Pancreas (tissue), 10 donors: ENCODE measurements around the gene MELTF. TPM values are rescaled to one million over a fixed set of nuclear protein-coding genes. Genes with fewer than 3 reads are reported as not detected.

Experiments
- ATAC-seq, 4 donors: fragments of 200-7000 bp; cut with Tn5 transposase; one replicate each; pipeline versions ENCODE4 v1.8.0 to v1.9.1; 2020; ENCODE audit warnings: mild to moderate bottlenecking in 4 of 4, moderate library complexity in 4 of 4
- DNase-seq, 6 donors: peaks; one replicate each; pipeline ENCODE4 v3.0.0-alpha.2; 2020
- FAIRE-seq: peaks from 2 replicates; lab custom pipeline; 2012; peaks lifted over from hg19 to GRCh38; lab: Jason Lieb, UNC
- H3K27ac ChIP-seq, 4 donors: fragments of 200-600 bp; sonication (generic); 1 replicate in 3 of 4; 2 replicates in 1 of 4; pipeline versions ENCODE4 v1.5.0 to v1.8.0; 2020
- H3K27me3 ChIP-seq, 4 donors: fragments of 200-600 bp; one replicate each; pipeline ENCODE4 v1.8.0; 2021
- H3K36me3 ChIP-seq, 3 donors: fragments of 200-600 bp; sonication (generic) in 1 of 3; one replicate each; pipeline versions ENCODE4 v1.5.0 to v1.8.0; 2020 to 2021
- H3K4me1 ChIP-seq, 3 donors: fragments of 200-600 bp; one replicate each; pipeline ENCODE4 v1.8.0; 2021
- H3K4me3 ChIP-seq, 4 donors: fragments of 200-600 bp; sonication (generic) in 2 of 4; one replicate each; pipeline versions ENCODE4 v1.5.0 to v1.8.0; 2020 to 2021
- H3K9me3 ChIP-seq, 4 donors: fragments of 200-600 bp; one replicate each; pipeline ENCODE4 v1.8.0; 2021
- WGBS, 2 donors: extraction: QIAGEN DNeasy Blood & Tissue Kit; methylation state at CpG; one replicate each; pipeline ENCODE4 v1.1.7; 2013; 5-methylcytosine and 5-hydroxymethylcytosine counted together
- intact Hi-C, 3 donors: fragments of 100-400 bp; cut with DNase I; formaldehyde crosslinking; loops; one replicate each; pipeline versions ENCODE4 v1.11.1 to v1.14.2; 2022
- polyA plus RNA-seq, 2 donors: library from polyadenylated mRNA; stranded (reverse); fragments of 200-250 nt; gene quantifications; one replicate each; pipeline ENCODE4 v1.2.3, GENCODE V29; 2013
- total RNA-seq, 6 donors: library from RNA; stranded (reverse); fragmentation: NEBNext Ultra II Directional in 4 of 6; extraction: Animal tissue kit (Norgen Biotek cat#: 25700) in 4 of 6; gene quantifications; one replicate each; pipeline versions ENCODE4 v1.2.1 to v1.2.4, GENCODE V29; 2021 to 2023
- TF ChIP-seq, protein P1 (sequence below), 4 donors: fragments of 200-600 bp; sonication (generic) in 3 of 4; IDR thresholded peaks; one replicate each; pipeline versions ENCODE4 v1.5.0 to v1.8.0; 2021; ENCODE audit warnings: antibody characterized with exemption in 4 of 4
- donor health status: healthy with polysubstance abuse.
- donor health status: DM: no; HTN: no; CAD: no; lungs with moderate emphysema.
- donor health status: DM: no; HTN: no; CAD: no.
- donor health status: control.
- donor health status: control.
- donor health status: Bipolar disorder and iron deficiency.
- donor health status: DM: yes; HTN: yes; CAD: no.
- donor health status: DM: no; HTN: no; CAD: no.
- donor health status: DM: no; HTN: no; CAD: no.
- donor health status: DM: yes; HTN: yes; CAD: no.

The MELTF gene
- total and polyA plus RNA-seq, 8 donors, result 2.9 to 21.7 (median 6.8) TPM

DNA sequence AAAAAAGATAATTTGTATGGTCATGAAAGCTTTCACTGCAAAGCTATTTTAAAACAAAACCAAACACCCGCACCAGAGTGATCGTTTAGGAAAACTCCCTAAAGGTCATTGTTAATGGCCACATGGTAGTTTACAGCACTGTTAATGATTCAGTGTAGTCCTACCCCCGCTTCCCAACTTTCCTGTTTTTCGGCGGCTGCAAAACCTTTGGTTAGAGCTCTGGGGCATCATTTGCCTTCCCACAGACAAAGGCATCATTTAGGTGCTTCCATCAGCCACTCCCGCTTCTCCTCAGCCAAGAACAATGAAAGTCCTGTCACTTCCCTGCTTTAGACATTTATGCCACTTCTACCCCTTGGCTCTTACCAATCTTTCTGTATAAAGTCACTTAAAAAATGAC, 10.6 kb downstream of the MELTF start:
- TF ChIP-seq, protein P1, sequence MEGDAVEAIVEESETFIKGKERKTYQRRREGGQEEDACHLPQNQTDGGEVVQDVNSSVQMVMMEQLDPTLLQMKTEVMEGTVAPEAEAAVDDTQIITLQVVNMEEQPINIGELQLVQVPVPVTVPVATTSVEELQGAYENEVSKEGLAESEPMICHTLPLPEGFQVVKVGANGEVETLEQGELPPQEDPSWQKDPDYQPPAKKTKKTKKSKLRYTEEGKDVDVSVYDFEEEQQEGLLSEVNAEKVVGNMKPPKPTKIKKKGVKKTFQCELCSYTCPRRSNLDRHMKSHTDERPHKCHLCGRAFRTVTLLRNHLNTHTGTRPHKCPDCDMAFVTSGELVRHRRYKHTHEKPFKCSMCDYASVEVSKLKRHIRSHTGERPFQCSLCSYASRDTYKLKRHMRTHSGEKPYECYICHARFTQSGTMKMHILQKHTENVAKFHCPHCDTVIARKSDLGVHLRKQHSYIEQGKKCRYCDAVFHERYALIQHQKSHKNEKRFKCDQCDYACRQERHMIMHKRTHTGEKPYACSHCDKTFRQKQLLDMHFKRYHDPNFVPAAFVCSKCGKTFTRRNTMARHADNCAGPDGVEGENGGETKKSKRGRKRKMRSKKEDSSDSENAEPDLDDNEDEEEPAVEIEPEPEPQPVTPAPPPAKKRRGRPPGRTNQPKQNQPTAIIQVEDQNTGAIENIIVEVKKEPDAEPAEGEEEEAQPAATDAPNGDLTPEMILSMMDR (IDR thresholded peaks at IDR 0.05), result no peak
- WGBS, 2 donors, result 37 to 39% methylated on average over 6 of the region's 6 CpGs
- no peaks in the 10 kb centered on the region for H3K9me3 ChIP-seq
- no peak for FAIRE-seq
- H3K4me1 ChIP-seq, result peaks cover 0 to 6% (median 0%) of the 10 kb centered on the region in 3 donors
- ATAC-seq, result peak in 3 of 4 donors; percentile 10 to 52 (median 47)
- H3K27ac ChIP-seq, result peak overlapping the region in 1 of 4 donors; percentile 12
- H3K4me3 ChIP-seq, result no peak overlapping the region
- H3K27me3 ChIP-seq, result no peaks in the 10 kb centered on the region
- H3K36me3 ChIP-seq, result no peaks in the 10 kb centered on the region
- DNase-seq, result no peak
- intact Hi-C loops, result no loop called here

DNA sequence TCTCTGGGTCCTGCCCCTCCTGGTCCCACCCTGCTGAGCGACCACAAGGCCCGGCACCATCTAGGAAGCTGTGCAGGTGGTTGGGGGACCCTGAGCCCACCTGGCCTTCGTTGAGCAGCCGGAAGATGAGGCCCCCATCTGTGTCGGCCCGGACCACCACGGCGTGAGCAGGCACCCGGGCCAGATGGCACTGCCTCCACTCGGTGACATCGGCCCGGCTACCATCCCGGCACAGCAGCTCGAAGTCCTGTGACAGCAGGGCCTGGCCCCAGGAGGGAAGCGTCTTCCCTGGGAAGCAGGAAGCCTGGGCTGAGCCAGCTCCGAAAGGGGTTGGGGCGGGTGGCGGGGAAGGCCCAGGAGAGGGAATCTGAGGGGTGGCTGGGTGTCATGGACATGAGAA, 12.6 kb downstream of the MELTF start:
- no peak for ATAC-seq
- intact Hi-C loops, result no loop called here
- TF ChIP-seq, protein P1 (IDR thresholded peaks at IDR 0.05), result no peak
- WGBS, 2 donors, result 88 to 92% methylated on average over 18 of the region's 18 CpGs
- Histone ChIP-seq H3K4me3 (no peak overlapping the region), H3K27ac (no peak overlapping the region), H3K27me3 (no peaks in the 10 kb centered on the region), H3K36me3 (no peaks in the 10 kb centered on the region), H3K4me1 (no peaks in the 10 kb centered on the region), H3K9me3 (no peaks in the 10 kb centered on the region)
- FAIRE-seq, result no peak
- DNase-seq, result peak in 1 of 6 donors; percentile 68

- Histone ChIP-seq H3K4me3 (no peak overlapping the region), H3K27ac (no peak overlapping the region), H3K36me3 (no peaks in the 10 kb centered on the region), H3K4me1 (no peaks in the 10 kb centered on the region), H3K27me3 (no peaks in the 10 kb centered on the region), H3K9me3 (no peaks in the 10 kb centered on the region)
- ATAC-seq (no peak), DNase-seq (peak in 1 of 6 donors; percentile 42), FAIRE-seq (no peak)
- TF ChIP-seq, protein P1 (IDR thresholded peaks at IDR 0.05), result no peak
- WGBS, 2 donors, result 90 to 94% methylated on average over 28 of the region's 28 CpGs
- intact Hi-C loops, result no loop called here
These were observed 13.6 kb downstream of the MELTF start for GRCh38 chr3:197015790-197016736.

DNA sequence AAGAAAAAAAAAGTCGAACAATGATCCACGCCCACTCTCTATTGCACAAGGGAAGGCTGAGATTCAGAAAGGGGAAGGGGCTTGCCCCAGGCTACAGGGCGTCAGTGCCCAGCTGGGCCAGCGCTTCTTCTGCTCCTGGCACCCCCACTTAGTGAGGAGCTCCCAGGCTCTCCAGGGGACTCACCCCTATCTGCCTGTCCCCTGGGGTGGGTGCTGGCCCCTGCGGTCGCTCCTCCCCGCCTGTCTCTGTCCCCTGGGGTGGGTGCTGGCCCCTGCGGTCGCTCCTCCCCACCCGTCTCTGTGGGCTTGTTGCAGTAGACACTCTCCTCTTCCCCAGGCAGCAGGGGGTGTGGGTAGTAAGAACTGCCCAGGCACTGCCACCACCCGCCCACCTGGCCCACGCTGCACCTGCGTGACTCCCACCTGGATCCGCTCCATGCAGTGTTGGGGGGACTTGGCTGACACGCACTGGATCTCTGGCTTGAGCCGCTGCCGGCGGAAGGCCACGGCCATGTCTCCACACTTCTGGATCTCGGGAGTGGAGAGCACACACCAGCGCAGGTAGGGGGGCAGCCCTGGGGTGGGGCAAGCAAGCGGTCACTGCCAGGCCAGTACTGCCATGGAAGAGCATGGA, 14.6 kb downstream of the MELTF start:
- WGBS, 2 donors, result 87 to 94% methylated on average over 22 of the region's 22 CpGs
- FAIRE-seq, result no peak

More for the DNA sequence above, 14.6 kb downstream of the MELTF start:
- ATAC-seq (no peak), DNase-seq (peak in 1 of 6 donors; percentile 37)
- Histone ChIP-seq H3K9me3 (no peaks in the 10 kb centered on the region), H3K4me3 (no peak overlapping the region), H3K36me3 (no peaks in the 10 kb centered on the region), H3K27me3 (no peaks in the 10 kb centered on the region), H3K4me1 (no peaks in the 10 kb centered on the region), H3K27ac (no peak overlapping the region)
- TF ChIP-seq, protein P1 (IDR thresholded peaks at IDR 0.05), result no peak
- intact Hi-C loops, result no loop called here
